Central memory CD8-positive, alpha-beta T cell (primary cell): ENCODE results near the gene MOB1A.
"Not testable (repeated sequence)": the region's sequence is repeated elsewhere in the genome, so short reads cannot be mapped to it uniquely, and the experiment has no call there.

Experiments used
- ATAC-seq: fragments of 150-1000 bp; cut with Tn5 transposase; replicated peaks from 2 replicates; pipeline ENCODE4 v1.10.0; 2022; ENCODE audit warnings: mild to moderate bottlenecking, moderate FRiP score, moderate number of reproducible peaks; ENCODE audit not compliant: poor library complexity, severe bottlenecking; ENCODE audit errors: extremely low read depth
- DNase-seq, 2 donors: peaks; one replicate each; pipeline ENCODE4 v3.0.0; 2021; ENCODE audit warnings: low spot score in 2 of 2
- H3K27ac Mint-ChIP-seq: one replicate; pipeline ENCODE4 v1.8.0; 2022; ENCODE audit warnings: low read depth, mild to moderate bottlenecking, moderate library complexity, mixed read lengths
- H3K27me3 Mint-ChIP-seq: one replicate; pipeline ENCODE4 v1.8.0; 2022; ENCODE audit warnings: mixed read lengths
- H3K36me3 Mint-ChIP-seq: one replicate; pipeline ENCODE4 v1.8.0; 2022; ENCODE audit warnings: mild to moderate bottlenecking, moderate library complexity, mixed read lengths; ENCODE audit not compliant: insufficient read depth
- H3K4me1 Mint-ChIP-seq: one replicate; pipeline ENCODE4 v1.8.0; 2022; ENCODE audit warnings: mixed read lengths
- H3K4me3 Mint-ChIP-seq: one replicate; pipeline ENCODE4 v1.8.0; 2022; ENCODE audit warnings: mild to moderate bottlenecking, moderate library complexity, mixed read lengths
- H3K9me3 Mint-ChIP-seq: one replicate; pipeline ENCODE4 v1.8.0; 2022; ENCODE audit warnings: mixed read lengths

MOB1A gene

DNA sequence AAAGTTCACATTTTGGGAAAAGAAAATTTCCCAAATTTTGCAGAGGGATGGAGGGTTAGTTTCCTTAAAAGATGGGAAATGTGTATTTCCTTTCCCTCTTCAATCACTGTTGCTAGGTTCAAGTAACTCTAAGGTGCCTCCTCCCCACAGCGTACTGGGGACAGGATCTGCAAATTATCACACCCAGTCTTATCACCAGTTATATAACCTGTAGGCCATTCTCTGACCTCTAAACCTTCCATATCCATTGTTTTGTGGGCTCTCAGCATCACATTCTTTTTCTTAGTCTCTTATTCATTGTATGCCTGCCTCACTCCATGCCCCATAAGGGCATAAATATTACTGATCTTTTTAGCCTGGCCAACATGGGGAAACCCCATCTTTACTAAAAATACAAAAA lies 16.1 kb upstream of the MOB1A start:
- no peak overlapping the region for H3K27ac Mint-ChIP-seq
- DNase-seq: no peak
- H3K9me3 Mint-ChIP-seq: no peaks in the 10 kb centered on the region
- H3K4me3 Mint-ChIP-seq: no peak overlapping the region
- no peak for ATAC-seq
- H3K27me3 Mint-ChIP-seq: no peaks in the 10 kb centered on the region
- H3K36me3 Mint-ChIP-seq: peaks cover 9% of the 10 kb centered on the region
- peaks cover 20% of the 10 kb centered on the region for H3K4me1 Mint-ChIP-seq

- ATAC-seq (no peak), DNase-seq (no peak)
- Mint-ChIP-seq H3K9me3 (no peaks in the 10 kb centered on the region), H3K36me3 (peaks cover 2% of the 10 kb centered on the region), H3K27me3 (no peaks in the 10 kb centered on the region), H3K4me3 (no peak overlapping the region), H3K4me1 (no peaks in the 10 kb centered on the region), H3K27ac (no peak overlapping the region)
Observed at GRCh38 chr2:74191596-74192380, 13.1 kb upstream of the MOB1A start.

DNA sequence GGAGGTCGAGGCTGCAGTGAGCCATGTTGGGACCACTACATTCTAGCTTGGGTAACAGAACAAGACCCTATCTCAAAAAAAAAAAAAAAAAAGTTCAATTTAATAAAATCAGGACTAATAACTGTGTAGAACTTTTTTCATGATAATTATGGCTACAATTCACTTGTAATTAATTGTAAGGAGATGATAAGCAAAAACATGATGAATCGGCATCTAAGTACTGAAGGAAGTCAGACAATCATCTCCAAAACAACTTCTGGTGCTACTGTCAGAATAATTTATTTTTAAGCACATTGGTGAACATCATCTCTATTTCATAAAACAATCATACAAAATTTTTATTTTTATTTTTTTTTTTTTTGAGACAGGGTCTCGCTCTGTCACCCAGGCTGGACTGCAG lies 10.0 kb upstream of the MOB1A start:
- ATAC-seq (no peak), DNase-seq (no peak)
- H3K4me1 Mint-ChIP-seq: peaks cover 10% of the 10 kb centered on the region
- H3K4me3 Mint-ChIP-seq: no peak overlapping the region
- H3K36me3 Mint-ChIP-seq: peaks cover 2% of the 10 kb centered on the region
- no peaks in the 10 kb centered on the region for H3K27me3 Mint-ChIP-seq
- no peak overlapping the region for H3K27ac Mint-ChIP-seq
- no peaks in the 10 kb centered on the region for H3K9me3 Mint-ChIP-seq

DNA sequence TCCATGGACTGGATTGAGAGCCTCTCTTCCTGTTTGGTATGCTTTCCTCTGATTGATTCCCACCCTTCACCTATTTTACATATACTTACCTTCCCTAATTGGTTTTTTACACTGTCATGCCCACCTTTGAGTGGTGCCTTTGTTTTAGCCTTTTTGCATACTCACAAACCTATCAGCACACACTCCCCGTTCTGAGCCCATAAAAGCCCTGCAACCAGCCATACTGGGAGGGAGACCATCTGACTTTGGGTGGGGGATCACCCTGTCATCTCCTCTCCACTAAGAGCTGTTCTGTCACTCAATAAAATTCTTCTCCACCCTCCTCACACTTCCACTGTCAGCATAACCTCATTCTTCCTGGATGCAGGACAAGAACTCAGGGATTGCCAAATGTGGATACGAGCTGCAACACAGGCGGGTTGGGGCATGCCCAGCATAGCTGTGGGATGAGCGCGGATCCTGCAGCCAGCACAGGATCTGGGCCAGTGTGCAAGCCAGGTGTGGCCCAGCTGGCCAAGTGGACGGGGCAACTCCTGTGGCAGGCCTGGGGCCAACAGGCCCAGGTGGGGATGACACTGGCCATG lies 9.4 kb upstream of the MOB1A start:
- no peak for DNase-seq
- no peaks in the 10 kb centered on the region for H3K9me3 Mint-ChIP-seq
- peaks cover 10% of the 10 kb centered on the region for H3K4me1 Mint-ChIP-seq
- H3K27me3 Mint-ChIP-seq: no peaks in the 10 kb centered on the region
- H3K4me3 Mint-ChIP-seq: no peak overlapping the region
- H3K36me3 Mint-ChIP-seq: peaks cover 2% of the 10 kb centered on the region
- no peak for ATAC-seq
- no peak overlapping the region for H3K27ac Mint-ChIP-seq

GRCh38 chr2:74186706-74187105 lies 8.0 kb upstream of the MOB1A start:
- H3K36me3 Mint-ChIP-seq, H3K27ac Mint-ChIP-seq, ATAC-seq, H3K27me3 Mint-ChIP-seq, H3K4me3 Mint-ChIP-seq, H3K9me3 Mint-ChIP-seq, DNase-seq: not testable (repeated sequence)
- H3K4me1 Mint-ChIP-seq: peaks cover 10% of the 10 kb centered on the region

GRCh38 chr2:74186038-74186437 lies 7.4 kb upstream of the MOB1A start:
- ATAC-seq: peak; percentile 84
- Mint-ChIP-seq H3K4me1 (peaks cover 10% of the 10 kb centered on the region), H3K36me3 (peaks cover 2% of the 10 kb centered on the region)

DNA sequence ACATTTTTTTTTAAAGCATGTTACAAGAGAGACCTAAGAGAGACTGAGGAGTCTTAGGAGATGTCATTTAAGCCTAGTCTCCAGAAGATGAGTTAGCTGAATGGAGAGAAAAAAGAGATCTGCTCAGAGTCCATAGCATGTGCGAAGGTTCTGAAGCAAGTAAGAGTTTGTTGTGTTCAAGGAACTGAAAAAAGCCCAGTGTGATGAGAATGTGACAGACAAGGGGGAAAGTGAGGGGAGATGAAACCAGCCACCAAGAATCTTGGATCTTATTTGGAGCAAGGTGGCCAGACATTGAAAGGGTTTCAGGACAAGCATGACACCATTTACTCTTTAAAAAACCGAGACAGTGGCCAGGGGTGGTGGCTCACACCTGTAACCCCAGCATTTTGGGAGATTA lies 5.2 kb upstream of the MOB1A start:
- ATAC-seq (no peak), DNase-seq (no peak)
- Mint-ChIP-seq H3K4me1 (peaks cover 10% of the 10 kb centered on the region), H3K36me3 (peaks cover 4% of the 10 kb centered on the region), H3K9me3 (no peaks in the 10 kb centered on the region), H3K27ac (no peak overlapping the region), H3K4me3 (no peak overlapping the region), H3K27me3 (no peaks in the 10 kb centered on the region)

More at GRCh38 chr2:74186038-74186437, 7.4 kb upstream of the MOB1A start:
- peak overlapping the region; percentile 31 for H3K4me3 Mint-ChIP-seq
- no peaks in the 10 kb centered on the region for H3K9me3 Mint-ChIP-seq
- H3K27ac Mint-ChIP-seq: peak overlapping the region; percentile 56
- DNase-seq: peak in 1 of 2 donors; percentile 25
- no peaks in the 10 kb centered on the region for H3K27me3 Mint-ChIP-seq

DNA sequence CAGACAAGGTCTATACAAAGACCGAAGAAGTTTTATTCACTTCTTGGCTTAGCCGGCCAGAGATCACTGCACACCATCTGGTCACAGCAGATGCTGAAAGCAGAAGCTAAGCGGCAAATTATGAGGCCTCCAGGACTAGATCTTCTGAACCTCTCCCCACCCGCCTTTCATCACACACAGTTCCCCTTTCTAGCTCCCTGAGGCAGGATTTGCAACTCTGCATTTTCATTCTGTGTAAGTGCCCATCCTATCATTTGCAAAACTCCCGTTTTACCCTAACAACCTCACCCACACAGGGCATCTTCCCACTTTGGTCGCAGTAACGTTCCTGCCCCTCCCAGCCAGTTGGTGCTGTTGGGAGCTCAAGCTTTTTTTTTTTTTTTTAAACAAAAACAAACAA lies 3.1 kb upstream of the MOB1A start:
- H3K9me3 Mint-ChIP-seq: no peaks in the 10 kb centered on the region
- H3K36me3 Mint-ChIP-seq: peaks cover 16% of the 10 kb centered on the region
- no peak overlapping the region for H3K27ac Mint-ChIP-seq
- H3K4me1 Mint-ChIP-seq: peaks cover 19% of the 10 kb centered on the region
- no peak for ATAC-seq
- DNase-seq: no peak
- no peak overlapping the region for H3K4me3 Mint-ChIP-seq
- no peaks in the 10 kb centered on the region for H3K27me3 Mint-ChIP-seq

GRCh38 chr2:74179063-74179865 lies 585 bp upstream of the MOB1A start:
- H3K36me3 Mint-ChIP-seq: peaks cover 25% of the 10 kb centered on the region
- no peaks in the 10 kb centered on the region for H3K27me3 Mint-ChIP-seq
- peak; percentile 26 for ATAC-seq
- H3K4me1 Mint-ChIP-seq: peaks cover 32% of the 10 kb centered on the region
- peak overlapping the region; percentile 92 for H3K27ac Mint-ChIP-seq
- H3K4me3 Mint-ChIP-seq: peak overlapping the region; percentile 83
- H3K9me3 Mint-ChIP-seq: no peaks in the 10 kb centered on the region
- DNase-seq: no peak

- H3K36me3 Mint-ChIP-seq: peaks cover 30% of the 10 kb centered on the region
- H3K27ac Mint-ChIP-seq: peak overlapping the region; percentile 92
- H3K9me3 Mint-ChIP-seq: no peaks in the 10 kb centered on the region
- no peaks in the 10 kb centered on the region for H3K27me3 Mint-ChIP-seq
- H3K4me1 Mint-ChIP-seq: peaks cover 40% of the 10 kb centered on the region
- DNase-seq: no peak
- no peak for ATAC-seq
- peak overlapping the region; percentile 83 for H3K4me3 Mint-ChIP-seq
Observed at GRCh38 chr2:74177696-74178095, 983 bp downstream of the MOB1A start.

GRCh38 chr2:74174909-74175308 lies 3.8 kb downstream of the MOB1A start:
- peaks cover 54% of the 10 kb centered on the region for H3K36me3 Mint-ChIP-seq
- no peak for DNase-seq
- no peak for ATAC-seq
- H3K27ac Mint-ChIP-seq: peak overlapping the region; percentile 92
- H3K27me3 Mint-ChIP-seq: no peaks in the 10 kb centered on the region
- peak overlapping the region; percentile 10 for H3K4me3 Mint-ChIP-seq
- peaks cover 50% of the 10 kb centered on the region for H3K4me1 Mint-ChIP-seq
- H3K9me3 Mint-ChIP-seq: no peaks in the 10 kb centered on the region

GRCh38 chr2:74168739-74169138 lies 9.9 kb downstream of the MOB1A start:
- DNase-seq (no peak), ATAC-seq (no peak)
- Mint-ChIP-seq H3K27ac (no peak overlapping the region), H3K36me3 (peaks cover 81% of the 10 kb centered on the region), H3K9me3 (peaks cover 6% of the 10 kb centered on the region), H3K4me1 (peaks cover 33% of the 10 kb centered on the region), H3K27me3 (no peaks in the 10 kb centered on the region), H3K4me3 (no peak overlapping the region)
